NB4 (cell line): ENCODE data around the gene NADSYN1.

Source experiments
- MYC ChIP-seq: IDR thresholded peaks from 2 replicates; pipeline ENCODE4 v1.6.1; 2011; ENCODE audit warnings: low read depth, low read length
- POLR2A ChIP-seq: IDR thresholded peaks from 2 replicates; pipeline ENCODE4 v1.6.1; 2011; ENCODE audit warnings: mild to moderate bottlenecking; ENCODE audit not compliant: insufficient read length; ENCODE audit errors: extremely low read depth
- TF ChIP-seq, protein P1 (sequence below): IDR thresholded peaks from one replicate; pipeline ENCODE4 v1.5.1; 2012; ENCODE audit warnings: low read depth, low read length
- TF ChIP-seq, protein P2 (sequence below): IDR thresholded peaks from 2 replicates; pipeline ENCODE4 v1.6.1; 2011; ENCODE audit warnings: low read depth, low read length

DNA sequence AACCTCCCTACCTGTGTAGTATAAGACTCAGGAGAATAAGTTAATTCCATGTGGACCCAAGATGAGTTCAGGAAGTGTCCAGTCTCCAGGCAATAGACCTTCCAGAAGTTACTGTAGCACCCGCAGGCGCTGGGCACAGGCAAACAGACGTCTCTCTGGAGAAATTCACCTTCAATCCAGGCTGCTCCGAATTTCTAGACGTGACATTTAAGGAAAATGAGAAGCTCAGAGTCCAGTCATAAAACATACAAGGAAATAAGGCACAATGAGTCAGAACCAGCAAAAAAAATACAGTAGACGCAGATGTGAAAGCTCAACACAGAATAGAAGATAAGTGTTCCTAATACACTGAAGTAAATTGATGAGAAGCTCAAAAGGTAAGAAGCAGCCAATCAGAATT, 14.2 kb downstream of the NADSYN1 start:
- TF ChIP-seq, protein P1, sequence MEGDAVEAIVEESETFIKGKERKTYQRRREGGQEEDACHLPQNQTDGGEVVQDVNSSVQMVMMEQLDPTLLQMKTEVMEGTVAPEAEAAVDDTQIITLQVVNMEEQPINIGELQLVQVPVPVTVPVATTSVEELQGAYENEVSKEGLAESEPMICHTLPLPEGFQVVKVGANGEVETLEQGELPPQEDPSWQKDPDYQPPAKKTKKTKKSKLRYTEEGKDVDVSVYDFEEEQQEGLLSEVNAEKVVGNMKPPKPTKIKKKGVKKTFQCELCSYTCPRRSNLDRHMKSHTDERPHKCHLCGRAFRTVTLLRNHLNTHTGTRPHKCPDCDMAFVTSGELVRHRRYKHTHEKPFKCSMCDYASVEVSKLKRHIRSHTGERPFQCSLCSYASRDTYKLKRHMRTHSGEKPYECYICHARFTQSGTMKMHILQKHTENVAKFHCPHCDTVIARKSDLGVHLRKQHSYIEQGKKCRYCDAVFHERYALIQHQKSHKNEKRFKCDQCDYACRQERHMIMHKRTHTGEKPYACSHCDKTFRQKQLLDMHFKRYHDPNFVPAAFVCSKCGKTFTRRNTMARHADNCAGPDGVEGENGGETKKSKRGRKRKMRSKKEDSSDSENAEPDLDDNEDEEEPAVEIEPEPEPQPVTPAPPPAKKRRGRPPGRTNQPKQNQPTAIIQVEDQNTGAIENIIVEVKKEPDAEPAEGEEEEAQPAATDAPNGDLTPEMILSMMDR: no peak
- TF ChIP-seq POLR2A (no peak), MYC (no peak)
- TF ChIP-seq, protein P2, sequence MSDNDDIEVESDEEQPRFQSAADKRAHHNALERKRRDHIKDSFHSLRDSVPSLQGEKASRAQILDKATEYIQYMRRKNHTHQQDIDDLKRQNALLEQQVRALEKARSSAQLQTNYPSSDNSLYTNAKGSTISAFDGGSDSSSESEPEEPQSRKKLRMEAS: no peak
